ENCODE results near the gene BORCS6. TPM values are rescaled to one million over a fixed set of nuclear protein-coding genes. Genes with fewer than 3 reads are reported as not detected.

The BORCS6 gene
- total and polyA plus RNA-seq, 9 donors = 3.7 to 5.7 (median 5.0) TPM

GRCh38 chr17:8148560-8148959 is 41.4 kb downstream of the BORCS6 start:
- Histone ChIP-seq H3K36me3 (ENCODE audit: control insufficient read depth, insufficient read depth, low read length) (peaks cover 68% of the 10 kb centered on the region), H3K9me3 (replicated peaks; ENCODE audit: control insufficient read depth, low read depth, low read length) (no peaks in the 10 kb centered on the region), H3K27me3 (ENCODE audit: control insufficient read depth, insufficient read depth, low read length) (no peaks in the 10 kb centered on the region), H3K4me1 (ENCODE audit: control insufficient read depth, insufficient read depth, low read length) (peaks cover 37% of the 10 kb centered on the region), H3K27ac (ENCODE audit: low read length) (no peak overlapping the region), H3K4me3 (ENCODE audit: low read length) (no peak overlapping the region)
- DNase-seq = no peak
- WGBS (ENCODE audit: insufficient coverage) = 100% methylated on average over 3 of the region's 13 CpGs

- no peak for DNase-seq
- no peak overlapping the region for H3K4me3 ChIP-seq (ENCODE audit: low read length)
- no peaks in the 10 kb centered on the region for H3K9me3 ChIP-seq (replicated peaks; ENCODE audit: control insufficient read depth, low read depth, low read length)
- 87% methylated on average over 11 of the region's 13 CpGs for WGBS (ENCODE audit: insufficient coverage)
- H3K4me1 ChIP-seq (ENCODE audit: control insufficient read depth, insufficient read depth, low read length) = peaks cover 30% of the 10 kb centered on the region
- H3K27ac ChIP-seq (ENCODE audit: low read length) = no peak overlapping the region
- peaks cover 75% of the 10 kb centered on the region for H3K36me3 ChIP-seq (ENCODE audit: control insufficient read depth, insufficient read depth, low read length)
- no peaks in the 10 kb centered on the region for H3K27me3 ChIP-seq (ENCODE audit: control insufficient read depth, insufficient read depth, low read length)
These were observed 42.1 kb downstream of the BORCS6 start for GRCh38 chr17:8147805-8148404.

GRCh38 chr17:8147141-8147804 is 42.7 kb downstream of the BORCS6 start:
- Histone ChIP-seq H3K4me3 (ENCODE audit: low read length) (no peak overlapping the region), H3K4me1 (ENCODE audit: control insufficient read depth, insufficient read depth, low read length) (peaks cover 24% of the 10 kb centered on the region), H3K36me3 (ENCODE audit: control insufficient read depth, insufficient read depth, low read length) (peaks cover 81% of the 10 kb centered on the region), H3K27me3 (ENCODE audit: control insufficient read depth, insufficient read depth, low read length) (no peaks in the 10 kb centered on the region), H3K27ac (ENCODE audit: low read length) (no peak overlapping the region), H3K9me3 (replicated peaks; ENCODE audit: control insufficient read depth, low read depth, low read length) (no peaks in the 10 kb centered on the region)
- DNase-seq = no peak
- WGBS (ENCODE audit: insufficient coverage) = 89% methylated on average over 18 of the region's 26 CpGs

- Histone ChIP-seq H3K4me1 (ENCODE audit: control insufficient read depth, insufficient read depth, low read length) (peaks cover 17% of the 10 kb centered on the region), H3K27ac (ENCODE audit: low read length) (no peak overlapping the region), H3K9me3 (replicated peaks; ENCODE audit: control insufficient read depth, low read depth, low read length) (no peaks in the 10 kb centered on the region), H3K36me3 (ENCODE audit: control insufficient read depth, insufficient read depth, low read length) (peaks cover 88% of the 10 kb centered on the region), H3K27me3 (ENCODE audit: control insufficient read depth, insufficient read depth, low read length) (no peaks in the 10 kb centered on the region), H3K4me3 (ENCODE audit: low read length) (no peak overlapping the region)
- WGBS (ENCODE audit: insufficient coverage) = 86% methylated on average over 7 of the region's 14 CpGs
- DNase-seq = peak; percentile 18
These were observed 43.4 kb downstream of the BORCS6 start for GRCh38 chr17:8146381-8147140.

- WGBS (ENCODE audit: insufficient coverage) = 89% methylated on average over 5 of the region's 12 CpGs
- peaks cover 12% of the 10 kb centered on the region for H3K4me1 ChIP-seq (ENCODE audit: control insufficient read depth, insufficient read depth, low read length)
- no peaks in the 10 kb centered on the region for H3K9me3 ChIP-seq (replicated peaks; ENCODE audit: control insufficient read depth, low read depth, low read length)
- H3K27me3 ChIP-seq (ENCODE audit: control insufficient read depth, insufficient read depth, low read length) = no peaks in the 10 kb centered on the region
- H3K27ac ChIP-seq (ENCODE audit: low read length) = no peak overlapping the region
- no peak overlapping the region for H3K4me3 ChIP-seq (ENCODE audit: low read length)
- peaks cover 96% of the 10 kb centered on the region for H3K36me3 ChIP-seq (ENCODE audit: control insufficient read depth, insufficient read depth, low read length)
- DNase-seq = peak; percentile 24
These were observed 44.2 kb downstream of the BORCS6 start for GRCh38 chr17:8145811-8146210.

- no peak overlapping the region for H3K27ac ChIP-seq (ENCODE audit: low read length)
- H3K4me1 ChIP-seq (ENCODE audit: control insufficient read depth, insufficient read depth, low read length) = peaks cover under 1% of the 10 kb centered on the region
- 88% methylated on average over 9 of the region's 15 CpGs for WGBS (ENCODE audit: insufficient coverage)
These were observed 45.4 kb downstream of the BORCS6 start for GRCh38 chr17:8144401-8145231.

GRCh38 chr17:8143581-8144400 is 46.2 kb downstream of the BORCS6 start:
- Histone ChIP-seq H3K4me1 (ENCODE audit: control insufficient read depth, insufficient read depth, low read length) (peaks cover 7% of the 10 kb centered on the region), H3K36me3 (ENCODE audit: control insufficient read depth, insufficient read depth, low read length) (peaks cover 89% of the 10 kb centered on the region), H3K4me3 (ENCODE audit: low read length) (no peak overlapping the region), H3K9me3 (replicated peaks; ENCODE audit: control insufficient read depth, low read depth, low read length) (no peaks in the 10 kb centered on the region), H3K27ac (ENCODE audit: low read length) (no peak overlapping the region), H3K27me3 (ENCODE audit: control insufficient read depth, insufficient read depth, low read length) (no peaks in the 10 kb centered on the region)
- 93% methylated on average over 18 of the region's 22 CpGs for WGBS (ENCODE audit: insufficient coverage)
- DNase-seq = peak; percentile 37

More at GRCh38 chr17:8144401-8145231, 45.4 kb downstream of the BORCS6 start:
- Histone ChIP-seq H3K9me3 (replicated peaks; ENCODE audit: control insufficient read depth, low read depth, low read length) (no peaks in the 10 kb centered on the region), H3K4me3 (ENCODE audit: low read length) (no peak overlapping the region), H3K36me3 (ENCODE audit: control insufficient read depth, insufficient read depth, low read length) (peaks cover 97% of the 10 kb centered on the region), H3K27me3 (ENCODE audit: control insufficient read depth, insufficient read depth, low read length) (no peaks in the 10 kb centered on the region)
- peak; percentile 34 for DNase-seq

GRCh38 chr17:8142887-8143580 is 46.9 kb downstream of the BORCS6 start:
- no peak overlapping the region for H3K4me3 ChIP-seq (ENCODE audit: low read length)
- no peaks in the 10 kb centered on the region for H3K27me3 ChIP-seq (ENCODE audit: control insufficient read depth, insufficient read depth, low read length)
- DNase-seq = no peak
- no peak overlapping the region for H3K27ac ChIP-seq (ENCODE audit: low read length)
- H3K9me3 ChIP-seq (replicated peaks; ENCODE audit: control insufficient read depth, low read depth, low read length) = no peaks in the 10 kb centered on the region
- peaks cover 15% of the 10 kb centered on the region for H3K4me1 ChIP-seq (ENCODE audit: control insufficient read depth, insufficient read depth, low read length)
- H3K36me3 ChIP-seq (ENCODE audit: control insufficient read depth, insufficient read depth, low read length) = peaks cover 82% of the 10 kb centered on the region
- WGBS (ENCODE audit: insufficient coverage) = 83% methylated on average over 13 of the region's 15 CpGs
